Panc1 (cell line): ENCODE data around the gene HLA-DMB.

Experiments
- CTCF ChIP-seq: fragments of 450-650 bp; IDR thresholded peaks from 2 replicates; pipeline ENCODE4 v1.5.1; 2017; ENCODE audit warnings: mild to moderate bottlenecking
- POLR2AphosphoS5 ChIP-seq: IDR thresholded peaks from 2 replicates; pipeline ENCODE4 v1.6.1; 2012; ENCODE audit warnings: mild to moderate bottlenecking, low read depth, low read length, moderate library complexity

- TF ChIP-seq CTCF (peak; percentile 89), POLR2AphosphoS5 (no peak)
Observed at GRCh38 chr6:32933661-32934085, 7.2 kb downstream of the HLA-DMB start.
